ENCODE results near the gene NFAM1.

Gene NFAM1

DNA sequence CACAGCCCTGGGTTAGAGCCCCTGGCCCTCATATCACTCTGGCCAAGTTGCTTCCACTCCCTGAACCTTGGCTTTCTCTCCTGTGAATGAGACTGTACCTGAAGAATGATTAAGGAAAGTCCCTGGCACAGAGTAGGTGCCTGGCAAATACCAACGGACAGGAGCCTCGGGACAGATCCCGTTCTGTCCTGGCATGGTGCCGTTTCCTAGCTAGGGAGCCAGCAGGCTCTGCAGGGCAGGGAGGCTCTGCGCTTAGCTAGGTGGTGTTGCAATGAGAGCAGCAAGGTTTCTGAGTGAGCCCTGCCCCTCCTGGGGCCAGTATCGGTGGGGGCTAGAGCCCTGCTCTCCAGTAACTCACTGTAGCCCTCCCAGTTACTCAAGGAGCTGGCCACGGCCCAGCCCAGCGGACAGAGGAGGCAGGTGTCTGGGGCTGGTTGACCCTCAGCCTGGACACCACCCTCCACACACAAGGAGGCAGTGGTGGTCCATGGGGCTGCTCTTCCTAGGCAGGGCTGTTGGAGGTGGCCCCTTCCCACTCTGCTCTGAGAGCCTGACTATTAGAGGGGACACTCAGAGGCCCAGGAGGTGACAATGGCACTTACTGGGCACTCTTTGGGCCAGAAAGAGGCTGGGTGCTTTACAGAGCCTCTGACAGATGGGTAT lies 74.4 kb downstream of the NFAM1 start:
- no peak for FAIRE-seq

- no peak for FAIRE-seq
Measured at GRCh38 chr22:42357221-42357620, 75.0 kb downstream of the NFAM1 start.

DNA sequence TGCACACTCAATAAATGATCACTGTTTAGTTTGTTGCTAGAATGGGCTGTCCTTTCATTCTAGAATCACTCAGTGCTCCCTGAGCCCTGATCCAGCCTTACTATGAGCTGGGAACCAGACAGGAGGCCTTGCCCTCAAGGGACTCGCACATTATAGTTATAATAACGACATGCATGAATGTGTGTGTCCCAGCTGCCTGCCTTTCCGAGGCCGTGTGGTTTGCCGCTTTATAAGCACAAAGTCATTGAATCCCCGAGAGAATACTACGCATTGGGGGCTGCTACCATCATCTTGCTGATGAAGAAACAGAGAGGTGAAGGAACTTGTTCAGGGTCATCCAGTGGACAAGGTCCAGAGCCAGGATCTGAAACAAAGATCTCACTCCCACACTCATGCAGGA lies 75.7 kb downstream of the NFAM1 start:
- no peak for FAIRE-seq

GRCh38 chr22:42353883-42354727 lies 78.1 kb downstream of the NFAM1 start:
- no peak for FAIRE-seq

DNA sequence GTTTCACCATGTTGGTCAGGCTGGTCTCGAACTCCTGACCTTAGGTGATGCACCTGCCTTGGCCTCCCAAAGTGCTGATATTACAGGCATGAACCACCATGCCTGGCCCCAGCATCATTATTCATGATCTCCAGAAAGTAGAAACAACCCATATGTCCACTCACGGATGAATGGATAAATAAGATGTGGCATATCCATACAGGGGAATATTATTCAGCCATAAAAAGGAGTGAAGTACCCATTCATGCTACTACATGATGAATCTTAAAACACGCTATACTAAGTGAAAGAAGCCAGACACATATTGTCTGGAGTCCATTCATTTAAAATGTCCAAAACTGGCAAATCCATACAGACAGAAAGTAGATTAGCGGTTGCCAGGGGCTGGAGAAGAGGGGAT lies 81.8 kb downstream of the NFAM1 start:
- FAIRE-seq = no peak

- FAIRE-seq = no peak
Measured at GRCh38 chr22:42347281-42347824, 84.8 kb downstream of the NFAM1 start.

DNA sequence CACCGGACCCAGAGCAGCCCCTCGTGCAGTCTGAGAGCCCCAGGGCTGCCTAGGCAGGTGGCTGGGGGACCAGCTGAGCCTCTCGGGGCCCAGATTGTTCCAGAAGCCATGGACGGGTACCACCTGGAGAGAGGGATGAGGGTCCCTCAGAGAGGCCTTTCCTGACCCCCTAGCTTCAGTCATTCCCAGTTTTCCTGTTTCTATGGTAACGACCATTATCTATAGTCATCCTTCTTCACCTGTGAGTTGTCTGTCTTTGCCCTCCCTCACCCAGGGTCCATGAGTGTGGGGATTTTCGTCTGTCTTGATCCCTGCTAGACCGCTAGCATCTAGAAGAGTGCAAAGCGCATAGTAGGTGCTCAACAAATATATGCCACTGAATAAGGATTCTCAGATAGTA lies 85.5 kb downstream of the NFAM1 start:
- FAIRE-seq = no peak

DNA sequence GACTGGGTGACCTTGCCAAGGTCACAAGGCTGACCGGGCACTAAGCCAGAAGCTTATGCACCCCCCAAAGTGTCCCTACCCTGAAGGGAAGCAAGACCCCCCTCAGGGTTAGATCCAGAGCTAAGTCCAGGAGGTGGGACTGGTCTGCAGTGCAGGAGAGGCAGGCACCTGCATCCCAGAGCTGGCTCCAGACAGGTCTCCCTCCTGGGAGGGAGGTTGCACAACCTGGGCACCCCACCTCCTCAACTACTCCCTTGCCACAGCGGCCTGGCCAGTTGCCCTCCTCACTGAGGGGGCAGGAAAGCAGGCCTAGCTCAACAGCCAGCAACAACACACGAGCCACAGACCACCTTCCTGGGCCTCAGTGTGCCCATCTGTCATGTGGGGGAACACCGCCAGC lies 86.7 kb downstream of the NFAM1 start:
- FAIRE-seq = no peak

DNA sequence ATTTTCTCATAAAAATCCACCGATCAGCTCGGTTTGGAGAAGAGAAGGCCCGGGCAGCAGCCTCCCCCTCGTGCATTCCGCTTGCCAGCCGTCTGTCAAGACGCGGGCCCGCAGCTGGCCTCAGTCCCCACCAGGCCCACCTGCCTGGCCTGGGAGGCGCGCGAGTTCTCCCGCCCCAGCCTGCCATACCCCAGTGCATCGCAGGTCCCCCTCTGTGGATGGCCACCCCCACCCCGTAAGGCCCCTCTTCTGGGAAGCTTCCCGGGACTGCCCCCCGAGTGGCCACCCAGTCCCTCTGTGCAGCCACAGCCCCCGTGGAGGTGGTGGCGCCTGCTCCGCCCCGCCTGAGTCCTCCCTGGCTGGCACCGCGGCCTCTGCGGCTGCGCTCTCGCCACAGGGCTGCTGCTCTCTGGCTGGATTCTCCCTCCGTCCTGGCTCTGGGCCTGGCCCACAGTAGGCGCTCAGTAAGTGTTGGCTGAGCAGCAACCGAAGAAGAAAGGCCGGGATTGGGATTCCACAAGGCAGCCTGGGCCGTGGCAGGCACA lies 87.8 kb downstream of the NFAM1 start:
- no peak for FAIRE-seq

GRCh38 chr22:42343531-42344081 lies 88.6 kb downstream of the NFAM1 start:
- FAIRE-seq = no peak

DNA sequence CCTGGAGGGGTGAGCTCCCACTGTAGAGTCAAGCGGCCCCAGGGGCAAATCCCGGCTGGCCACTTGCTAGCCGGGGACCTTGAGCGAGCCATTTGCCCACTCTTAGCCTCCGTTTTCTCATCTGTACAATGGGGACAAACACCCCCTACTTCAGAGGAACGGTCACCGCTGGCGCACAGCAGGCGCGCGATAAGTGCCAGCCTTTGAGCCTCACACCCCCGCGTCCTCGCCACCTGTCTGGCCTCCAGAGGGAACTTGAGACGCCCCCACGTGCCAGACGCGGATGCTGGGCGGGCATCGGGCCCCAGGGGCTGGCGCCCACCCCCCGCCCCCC lies 89.1 kb downstream of the NFAM1 start:
- FAIRE-seq = no peak

- FAIRE-seq = no peak
Measured at GRCh38 chr22:42342426-42343120, 89.6 kb downstream of the NFAM1 start.

DNA sequence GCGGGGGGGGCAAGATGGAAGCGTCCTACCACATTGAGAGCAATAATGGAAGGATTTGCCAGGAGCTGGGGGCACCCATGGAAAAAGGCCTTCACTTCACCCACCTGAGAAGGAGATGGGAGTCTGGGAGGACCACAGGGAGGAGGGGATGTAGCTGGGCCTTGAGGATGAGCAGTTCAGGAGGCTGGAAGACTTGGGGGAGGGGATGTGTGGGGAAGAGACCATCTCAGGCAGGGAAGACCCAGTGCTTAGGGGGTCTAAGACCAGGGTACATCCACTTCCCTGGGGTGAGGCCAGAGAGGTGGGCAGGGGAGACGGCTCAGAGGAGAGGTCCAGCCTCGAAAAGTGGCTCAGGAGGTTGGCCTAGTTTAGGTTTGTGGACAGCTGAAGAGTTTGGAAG lies 90.4 kb downstream of the NFAM1 start:
- FAIRE-seq = no peak

GRCh38 chr22:42340829-42341383 lies 91.3 kb downstream of the NFAM1 start:
- FAIRE-seq = no peak

- no peak for FAIRE-seq
Measured at GRCh38 chr22:42340150-42340549, 92.1 kb downstream of the NFAM1 start.

- no peak for FAIRE-seq
Measured at GRCh38 chr22:42338479-42338878, 93.7 kb downstream of the NFAM1 start.

DNA sequence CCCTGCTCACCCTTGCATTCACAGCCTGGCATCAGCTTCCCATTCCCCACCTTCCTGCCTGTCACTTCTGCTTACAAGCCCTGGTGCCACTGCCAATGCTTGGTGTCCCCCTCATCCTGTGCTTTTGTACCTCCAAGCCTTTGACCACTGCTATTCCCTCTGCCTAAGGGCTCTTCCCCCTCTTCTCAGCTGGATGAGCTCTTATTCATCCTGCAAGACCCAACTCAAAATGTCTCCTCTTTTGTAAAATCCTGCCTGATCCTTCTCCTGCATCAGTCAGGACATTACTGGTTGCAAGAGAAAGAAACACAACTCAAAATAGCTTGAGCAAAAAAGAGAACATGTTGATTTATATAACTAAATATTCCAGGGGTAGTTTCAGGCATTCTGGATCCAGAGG lies 94.8 kb downstream of the NFAM1 start:
- no peak for FAIRE-seq

- FAIRE-seq = no peak
Measured at GRCh38 chr22:42336527-42337227, 95.5 kb downstream of the NFAM1 start.

DNA sequence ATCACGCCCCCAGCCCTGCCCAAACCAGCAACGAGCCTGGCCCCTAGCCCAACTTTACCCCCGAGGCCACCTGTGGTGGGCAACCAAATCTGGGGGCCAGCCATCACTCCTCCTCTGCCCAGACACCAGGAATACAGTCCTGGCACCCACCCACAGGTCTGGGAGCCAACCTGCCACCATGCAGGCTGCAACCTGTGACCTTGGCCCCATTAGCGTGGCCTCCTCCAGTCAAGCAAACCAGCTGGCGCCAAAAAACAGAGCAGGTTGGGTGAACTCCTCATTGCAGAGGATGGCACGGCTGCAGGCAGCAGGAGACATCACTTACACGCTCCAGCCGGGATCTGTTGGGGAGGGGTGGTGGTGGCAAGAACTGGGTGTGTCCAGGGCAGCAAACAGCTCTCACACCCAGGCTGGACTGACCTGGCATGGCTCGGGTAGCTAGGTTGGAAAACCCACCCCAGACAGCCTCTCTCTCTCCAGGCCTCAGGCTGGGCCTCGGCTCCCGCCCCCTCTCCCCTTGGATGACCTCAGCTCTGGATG lies 96.3 kb downstream of the NFAM1 start:
- FAIRE-seq = no peak

DNA sequence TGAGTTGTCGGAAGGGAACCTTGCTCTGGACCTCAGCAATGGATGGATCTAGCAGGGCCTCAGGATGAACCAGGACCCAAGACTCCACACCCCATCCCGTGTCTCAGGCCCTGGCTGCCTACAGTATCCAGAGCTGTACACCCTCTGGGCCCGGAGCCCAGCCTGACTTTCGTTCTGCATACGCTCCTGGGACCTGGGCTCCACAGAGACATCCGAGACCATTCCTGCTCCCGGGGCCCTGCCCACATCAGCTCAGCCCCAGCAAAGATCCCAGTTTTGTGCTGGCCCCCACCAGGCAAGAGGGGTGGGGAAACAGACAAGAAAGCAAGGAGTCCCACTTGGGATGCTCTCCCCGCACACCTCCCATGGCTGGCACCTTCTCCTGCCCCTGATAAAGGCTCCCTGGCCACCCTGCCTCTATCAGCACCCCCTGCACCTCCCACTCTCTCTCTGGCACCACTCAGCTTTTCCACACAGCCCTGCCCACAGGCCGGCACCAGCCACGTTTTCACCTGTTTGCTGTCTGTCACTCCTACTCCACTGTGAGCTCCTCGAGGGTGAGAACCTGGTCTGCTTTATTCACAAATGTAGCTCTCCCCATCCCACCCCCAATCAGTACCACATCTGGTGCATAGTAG lies 97.2 kb downstream of the NFAM1 start:
- FAIRE-seq = no peak

GRCh38 chr22:42333544-42333943 lies 98.7 kb downstream of the NFAM1 start:
- no peak for FAIRE-seq
